Measurements from ENCODE around the gene PDE4D.

The PDE4D gene

GRCh38 chr5:59553992-59554391 is 339.5 kb downstream of the PDE4D start (continued):
- TF ChIP-seq PPARA (CRISPR knock-in tag; IDR thresholded peaks at IDR 0.05; ENCODE audit: borderline replicate concordance) (no peak), CSRNP3 (CRISPR knock-in tag; IDR thresholded peaks at IDR 0.05) (no peak)

- no peak for ATAC-seq
- TF ChIP-seq CREB5 (CRISPR knock-in tag; IDR thresholded peaks at IDR 0.05; ENCODE audit: low read depth): no peak
- no peak for TF ChIP-seq TSHZ2 (CRISPR knock-in tag; IDR thresholded peaks at IDR 0.05)
- TF ChIP-seq GLIS3 (CRISPR knock-in tag; IDR thresholded peaks at IDR 0.05): no peak
- TF ChIP-seq SNAI2 (CRISPR knock-in tag; IDR thresholded peaks at IDR 0.05): no peak
- no peak for TF ChIP-seq ZFP30 (CRISPR knock-in tag; IDR thresholded peaks at IDR 0.05)
- TF ChIP-seq ISL1 (CRISPR knock-in tag; IDR thresholded peaks at IDR 0.05): no peak
- TF ChIP-seq ZNF70 (CRISPR knock-in tag; IDR thresholded peaks at IDR 0.05): no peak
- no peak for TF ChIP-seq RARB (CRISPR knock-in tag; IDR thresholded peaks at IDR 0.05)
- TF ChIP-seq ARNTL (CRISPR knock-in tag; IDR thresholded peaks at IDR 0.05; ENCODE audit: borderline replicate concordance, low read depth): no peak
- TF ChIP-seq CSRNP3 (CRISPR knock-in tag; IDR thresholded peaks at IDR 0.05): no peak
- TF ChIP-seq CSDC2 (CRISPR knock-in tag; IDR thresholded peaks at IDR 0.05): no peak
These were observed 344.6 kb downstream of the PDE4D start for GRCh38 chr5:59548807-59549357.

- ATAC-seq: peak; percentile 39; the same call in 1 of the 3 replicates
- TF ChIP-seq BACH2 (CRISPR knock-in tag; IDR thresholded peaks at IDR 0.05; ENCODE audit: borderline replicate concordance): no peak
- no peak for TF ChIP-seq PPARA (CRISPR knock-in tag; IDR thresholded peaks at IDR 0.05; ENCODE audit: borderline replicate concordance)
- TF ChIP-seq ZFP30 (CRISPR knock-in tag; IDR thresholded peaks at IDR 0.05): no peak
- TF ChIP-seq CSRNP3 (CRISPR knock-in tag; IDR thresholded peaks at IDR 0.05): no peak
- no peak for TF ChIP-seq TOX (CRISPR knock-in tag; IDR thresholded peaks at IDR 0.05; ENCODE audit: borderline replicate concordance)
- TF ChIP-seq CREB5 (CRISPR knock-in tag; IDR thresholded peaks at IDR 0.05; ENCODE audit: low read depth): no peak
- no peak for TF ChIP-seq ZNF70 (CRISPR knock-in tag; IDR thresholded peaks at IDR 0.05)
- no peak for TF ChIP-seq POU6F1 (CRISPR knock-in tag; IDR thresholded peaks at IDR 0.05; ENCODE audit: borderline replicate concordance, low read depth)
- no peak for TF ChIP-seq PATZ1 (CRISPR knock-in tag; IDR thresholded peaks at IDR 0.05; ENCODE audit: borderline replicate concordance)
- no peak for TF ChIP-seq ZNF8 (CRISPR knock-in tag; IDR thresholded peaks at IDR 0.05)
- TF ChIP-seq ZC3H10 (CRISPR knock-in tag; IDR thresholded peaks at IDR 0.05): no peak
- TF ChIP-seq ZFP3 (CRISPR knock-in tag; IDR thresholded peaks at IDR 0.05): no peak
- TF ChIP-seq ZNF565 (CRISPR knock-in tag; conservative IDR thresholded peaks at IDR 0.05; ENCODE audit: low read depth): no peak
- TF ChIP-seq ISL1 (CRISPR knock-in tag; IDR thresholded peaks at IDR 0.05): no peak
- no peak for TF ChIP-seq OSR1 (CRISPR knock-in tag; IDR thresholded peaks at IDR 0.05)
- no peak for TF ChIP-seq ARNTL (CRISPR knock-in tag; IDR thresholded peaks at IDR 0.05; ENCODE audit: borderline replicate concordance, low read depth)
- TF ChIP-seq GLIS3 (CRISPR knock-in tag; IDR thresholded peaks at IDR 0.05): no peak
These were observed 345.8 kb downstream of the PDE4D start for GRCh38 chr5:59547731-59548130.

All from SK-N-SH treated with all-trans-retinoic acid at 6 μM for 48 hours (cell line).